GM21381 (cell line): ENCODE measurements around the gene MSI1.

ENCODE experiments used
- ATAC-seq: cut with Tn5 transposase; IDR thresholded peaks from one replicate; pipeline ENCODE4 v1.9.1; 2021; ENCODE audit warnings: mild to moderate bottlenecking, moderate library complexity; ENCODE audit not compliant: unreplicated experiment

MSI1 gene

DNA sequence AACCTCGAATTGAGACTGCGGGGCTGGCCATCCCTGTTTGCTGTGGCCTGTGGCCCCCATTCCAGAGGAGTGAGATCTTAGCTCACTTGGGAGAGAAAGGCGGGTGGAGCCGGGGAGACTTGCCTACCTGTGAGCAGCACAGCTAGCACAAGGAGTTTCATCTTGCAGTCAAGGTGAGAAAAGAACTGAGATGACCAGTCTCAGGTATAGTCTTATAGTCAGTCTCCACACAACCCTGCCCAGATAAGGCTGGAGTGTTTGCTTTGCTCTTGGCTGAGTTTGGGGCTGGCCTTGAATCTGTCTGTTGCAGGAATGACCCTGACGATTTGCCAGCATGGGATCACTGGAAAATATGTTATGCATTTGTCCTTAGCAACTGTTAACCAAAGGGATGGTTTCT is 41.4 kb downstream of the MSI1 start, which contains the start of gene PLA2G1B:
Gene PLA2G1B, minus strand, starts transcription at position 187 of the 400 bp plus-strand sequence. Its CDS starts 26 bp downstream, at position 161.
- no peak for ATAC-seq

DNA sequence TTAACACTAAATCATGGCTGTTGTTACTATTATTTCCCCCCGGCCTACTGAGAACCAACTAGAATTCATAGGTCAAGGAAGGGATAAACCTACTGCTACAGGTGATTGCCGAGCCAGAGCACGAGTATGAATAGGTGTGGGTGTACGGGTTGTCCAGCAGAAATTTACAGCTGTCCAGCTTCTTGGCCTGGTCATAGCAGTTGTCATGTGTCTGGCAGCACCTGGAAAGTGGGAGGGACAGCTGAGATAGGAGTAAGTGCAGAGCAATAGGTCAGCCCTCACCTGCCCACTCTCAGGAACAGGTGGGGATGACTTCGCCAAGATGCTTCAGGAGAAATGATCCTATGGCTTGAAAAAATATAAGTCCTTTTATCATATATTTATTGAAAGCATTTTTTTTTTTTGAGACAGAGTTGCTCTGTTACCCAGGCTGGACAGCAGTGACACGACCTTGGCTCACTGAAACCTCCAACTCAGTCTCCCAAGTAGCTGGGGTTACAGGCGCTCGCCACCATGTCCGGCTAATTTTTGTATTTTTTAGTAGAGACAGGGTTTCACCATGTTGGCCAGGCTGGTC is 44.0 kb downstream of the MSI1 start:
- ATAC-seq = no peak

DNA sequence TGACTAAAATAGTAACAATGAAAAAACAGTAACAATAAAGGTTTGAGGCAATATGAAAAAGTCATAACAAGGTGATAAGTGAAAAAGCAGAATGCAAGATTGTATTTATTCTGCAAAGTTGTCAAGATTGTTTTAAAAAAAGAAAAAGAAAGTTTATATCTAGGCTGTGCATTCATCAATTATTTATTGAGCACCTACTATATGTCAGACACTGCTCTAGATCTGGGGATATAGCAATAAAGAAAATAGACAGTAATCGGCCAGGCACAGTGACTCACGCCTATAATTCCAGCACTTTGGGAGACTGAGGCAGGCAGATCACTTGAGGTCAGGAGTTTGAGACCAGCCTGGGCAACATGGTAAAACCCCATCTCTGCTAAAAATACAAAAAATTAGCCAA is 45.2 kb downstream of the MSI1 start:
- ATAC-seq = no peak

DNA sequence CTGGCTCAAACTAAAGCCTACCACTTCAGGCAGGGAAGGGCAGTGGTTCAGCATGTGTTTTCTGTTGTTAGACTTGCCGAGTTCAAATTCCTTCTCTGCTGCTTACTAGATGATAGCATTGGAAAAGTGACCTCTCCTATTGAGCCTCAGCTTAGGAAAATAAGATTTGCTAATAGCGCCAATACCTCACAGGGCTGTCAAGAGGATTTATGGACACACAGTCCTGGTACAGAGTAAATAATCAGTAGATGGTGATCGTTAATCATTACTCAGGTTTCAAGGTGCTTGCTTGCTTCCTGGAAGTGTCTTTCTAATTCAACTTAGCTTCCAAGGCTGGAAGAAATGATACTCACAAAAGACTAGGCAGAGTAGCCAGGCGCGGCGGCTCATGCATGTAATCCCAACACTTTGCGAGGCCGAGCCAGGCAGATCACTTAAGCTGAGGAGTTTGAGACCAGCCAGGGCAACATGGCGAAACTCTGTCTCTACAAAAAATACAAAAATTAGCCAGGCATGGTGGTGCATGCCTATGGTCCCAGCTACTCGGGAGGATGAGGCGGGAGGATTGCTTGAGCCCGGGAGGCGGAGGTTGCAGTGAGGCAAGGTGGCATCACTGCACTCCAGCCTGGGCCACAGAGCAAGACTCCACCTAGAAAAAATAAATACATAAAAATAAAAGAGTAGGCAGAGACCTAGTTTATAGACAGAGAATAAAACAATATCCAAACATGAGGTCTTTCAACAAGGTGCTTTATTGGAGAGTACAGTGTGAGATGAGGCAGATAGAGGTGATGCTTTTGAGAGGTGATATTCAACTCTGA is 47.4 kb downstream of the MSI1 start:
- ATAC-seq = no peak

DNA sequence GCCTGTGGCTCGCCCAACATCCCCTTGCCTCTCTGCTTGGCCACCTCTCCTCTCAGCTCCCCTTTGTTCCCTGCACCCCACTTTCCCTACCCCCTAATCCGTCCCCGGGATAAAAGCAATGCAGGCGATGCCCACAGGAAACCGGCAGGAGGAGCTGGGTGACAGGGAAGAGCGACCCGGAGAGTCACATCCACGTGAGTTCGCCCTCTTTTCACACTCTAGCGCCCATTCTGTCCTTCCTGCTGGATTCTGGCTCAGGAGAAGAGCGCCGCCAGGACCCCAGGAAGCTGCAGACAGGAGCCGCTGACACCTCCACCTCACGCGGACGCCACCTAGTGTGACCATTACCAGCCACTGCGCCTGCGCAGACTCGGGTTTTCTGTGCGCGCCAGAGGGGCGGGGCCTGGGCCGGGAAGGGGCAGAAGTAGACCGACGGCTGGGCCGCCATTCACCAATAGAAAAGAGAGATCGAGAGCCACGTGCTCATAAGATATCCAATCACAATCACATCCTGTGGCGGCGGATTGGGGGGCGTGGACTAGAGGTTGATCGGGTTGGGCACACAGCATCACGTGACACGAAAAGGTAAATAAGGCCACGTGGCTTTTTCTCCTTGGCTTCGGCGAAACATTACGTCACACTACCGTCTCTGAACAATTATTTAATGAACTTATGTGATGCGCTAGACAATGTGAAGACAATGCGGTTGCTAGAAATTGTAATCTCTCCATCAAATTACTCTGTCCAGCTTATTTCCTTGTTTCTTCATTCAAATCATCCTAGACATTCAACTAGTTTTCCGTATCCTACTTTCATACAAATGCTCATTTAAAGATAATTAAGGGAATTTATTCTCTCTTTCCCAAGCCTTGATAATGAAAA is 51.5 kb downstream of the MSI1 start:
- ATAC-seq = peak; percentile 99

DNA sequence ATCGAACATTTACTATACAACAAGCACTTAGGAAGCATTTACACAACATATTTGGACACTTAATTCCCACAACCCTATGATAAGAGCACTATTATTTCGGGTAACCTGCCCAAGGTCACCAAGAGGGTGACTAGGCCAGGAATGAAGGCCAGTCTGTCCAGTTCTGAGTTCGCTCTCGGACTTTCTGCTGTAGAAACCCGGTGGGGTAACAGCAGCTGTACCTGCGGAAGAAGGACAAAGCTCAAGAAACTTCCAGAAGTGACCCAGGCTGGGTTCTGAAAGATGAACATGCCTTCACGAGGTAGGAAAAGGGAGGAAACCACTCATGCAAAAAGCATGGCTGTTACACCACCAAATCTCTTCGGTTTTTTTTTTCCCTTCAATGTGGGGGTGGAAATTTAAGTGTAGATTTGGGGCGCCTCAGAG is 52.2 kb downstream of the MSI1 start:
- ATAC-seq = no peak

DNA sequence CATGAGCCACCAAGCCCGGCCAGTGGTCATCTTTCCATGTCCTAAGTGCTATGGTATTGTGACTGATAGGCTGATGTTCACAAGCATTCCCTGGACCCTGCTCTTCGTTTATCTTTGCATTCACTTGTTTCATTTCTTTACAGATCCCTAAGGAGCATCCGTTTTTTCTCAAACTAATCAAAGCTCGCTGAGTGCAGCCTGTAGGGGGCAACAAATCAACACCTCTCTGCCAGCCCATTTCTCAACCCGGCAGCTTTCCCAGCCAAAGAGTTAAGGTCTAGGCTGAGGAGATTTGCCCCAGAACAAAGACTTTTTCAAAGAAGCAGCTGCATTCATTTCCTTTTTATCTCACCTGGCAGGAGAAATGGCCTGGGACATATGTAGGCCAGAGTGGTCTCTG is 54.7 kb downstream of the MSI1 start:
- ATAC-seq = no peak

DNA sequence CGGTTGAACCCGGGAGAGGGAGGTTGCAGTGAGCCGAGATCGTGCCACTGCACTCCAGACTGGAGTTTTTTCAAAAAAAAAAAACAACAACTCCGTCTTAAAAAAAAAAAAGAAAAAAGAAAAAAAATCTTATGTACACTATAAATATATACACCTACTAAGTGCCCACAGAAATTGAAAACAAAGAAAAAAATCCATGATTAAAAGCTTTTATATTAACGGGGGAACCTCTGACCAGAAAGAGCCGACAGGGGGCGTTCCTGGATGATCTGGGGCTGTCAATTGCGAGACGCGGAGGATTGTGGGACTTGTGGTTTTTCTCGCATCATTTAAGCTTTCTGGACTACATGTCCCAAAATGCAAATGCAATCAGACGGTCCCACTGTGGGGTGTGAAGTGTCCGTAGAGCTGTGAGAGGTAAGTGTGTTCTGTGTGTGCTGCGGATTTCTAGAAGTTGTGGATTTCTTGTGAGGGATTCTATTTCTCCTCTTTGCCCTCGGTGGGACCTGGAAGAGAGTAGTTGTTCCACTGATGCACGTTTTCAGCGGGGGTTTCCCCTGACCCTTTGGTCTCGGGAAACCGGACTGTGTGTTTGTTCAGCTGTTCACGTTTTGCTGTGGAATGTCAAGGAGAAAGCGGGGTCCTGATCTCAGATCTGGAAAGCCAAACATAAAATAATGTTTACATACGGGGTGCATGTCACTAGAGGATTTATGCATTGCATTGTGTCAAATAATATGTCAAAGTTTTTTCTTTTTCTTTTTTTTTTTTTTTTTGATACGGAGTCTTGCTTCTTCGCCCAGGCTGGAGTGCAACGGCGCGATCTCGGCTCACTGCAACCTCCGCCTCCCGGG is 66.8 kb downstream of the MSI1 start, which contains the start of gene SIRT4:
Gene SIRT4, plus strand, starts transcription at position 360 of the 854 bp plus-strand sequence. CDS start 1,241 bp downstream, outside the sequence.
- peak; percentile 98 for ATAC-seq

DNA sequence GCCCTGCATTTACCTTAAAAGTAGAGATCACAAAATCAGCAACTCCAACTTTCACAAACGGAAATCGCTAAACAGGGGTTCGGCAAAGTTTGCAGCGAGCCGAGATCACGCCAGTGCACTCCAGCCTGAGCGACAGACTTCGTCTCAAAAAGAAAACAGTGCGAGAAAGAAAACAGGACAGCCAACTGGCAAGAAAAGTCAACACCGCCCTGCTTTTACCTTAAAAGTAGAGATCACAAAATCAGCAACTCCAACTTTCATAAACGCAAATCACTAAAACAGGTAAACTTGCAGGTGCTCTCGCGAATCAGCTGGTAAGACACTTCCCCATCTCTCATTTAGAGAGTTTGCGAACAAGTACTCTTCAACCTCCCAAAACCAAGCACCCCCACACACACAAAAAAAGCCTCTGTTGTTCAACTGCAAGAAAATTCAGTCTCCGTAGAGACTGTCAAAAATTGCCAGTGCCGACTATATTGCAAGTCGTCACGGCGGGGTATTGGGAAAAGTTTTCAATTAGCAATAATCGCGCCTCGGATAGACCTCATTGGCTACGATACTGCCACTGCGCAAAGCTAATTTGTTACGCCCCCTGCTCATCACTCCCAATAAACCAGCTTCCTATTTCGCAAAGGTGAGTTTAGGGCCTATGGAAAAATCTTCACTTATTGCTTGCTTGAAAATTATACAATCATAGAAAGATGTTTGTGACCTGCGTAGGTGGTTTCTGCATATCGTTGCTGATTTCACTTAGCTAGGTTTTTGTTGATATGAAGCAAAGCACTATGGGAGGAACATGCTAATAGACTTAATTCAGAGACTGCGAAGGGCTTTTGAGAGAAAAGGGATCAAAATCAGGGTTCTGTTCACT is 76.1 kb downstream of the MSI1 start, which contains the start of gene RNU4-1:
Gene RNU4-1, minus strand, starts transcription at position 577 of the 871 bp plus-strand sequence.
- ATAC-seq = peak; percentile 39

DNA sequence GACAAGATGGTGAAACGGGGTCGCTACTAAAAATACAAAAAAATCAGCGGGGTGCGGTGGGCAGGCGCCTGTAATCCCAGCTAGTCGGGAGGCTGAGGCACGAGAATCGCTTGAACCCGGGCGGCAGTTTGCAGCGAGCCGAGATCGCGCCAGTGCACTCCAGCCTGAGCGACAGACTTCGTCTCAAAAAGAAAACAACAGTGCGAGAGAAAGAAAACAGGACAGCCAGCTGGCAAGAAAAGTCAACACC is 76.6 kb downstream of the MSI1 start:
- ATAC-seq = no peak
